ENCODE measurements around the gene RTN4R. TPM values are rescaled to one million over a fixed set of nuclear protein-coding genes. Genes with fewer than 3 reads are reported as not detected.
"Not testable (repeated sequence)": the region's sequence is repeated elsewhere in the genome, so short reads cannot be mapped to it uniquely, and the experiment has no call there.

The RTN4R gene
- total RNA-seq, 2 donors from 2014 or later, result 12.8 to 17.7 TPM

DNA sequence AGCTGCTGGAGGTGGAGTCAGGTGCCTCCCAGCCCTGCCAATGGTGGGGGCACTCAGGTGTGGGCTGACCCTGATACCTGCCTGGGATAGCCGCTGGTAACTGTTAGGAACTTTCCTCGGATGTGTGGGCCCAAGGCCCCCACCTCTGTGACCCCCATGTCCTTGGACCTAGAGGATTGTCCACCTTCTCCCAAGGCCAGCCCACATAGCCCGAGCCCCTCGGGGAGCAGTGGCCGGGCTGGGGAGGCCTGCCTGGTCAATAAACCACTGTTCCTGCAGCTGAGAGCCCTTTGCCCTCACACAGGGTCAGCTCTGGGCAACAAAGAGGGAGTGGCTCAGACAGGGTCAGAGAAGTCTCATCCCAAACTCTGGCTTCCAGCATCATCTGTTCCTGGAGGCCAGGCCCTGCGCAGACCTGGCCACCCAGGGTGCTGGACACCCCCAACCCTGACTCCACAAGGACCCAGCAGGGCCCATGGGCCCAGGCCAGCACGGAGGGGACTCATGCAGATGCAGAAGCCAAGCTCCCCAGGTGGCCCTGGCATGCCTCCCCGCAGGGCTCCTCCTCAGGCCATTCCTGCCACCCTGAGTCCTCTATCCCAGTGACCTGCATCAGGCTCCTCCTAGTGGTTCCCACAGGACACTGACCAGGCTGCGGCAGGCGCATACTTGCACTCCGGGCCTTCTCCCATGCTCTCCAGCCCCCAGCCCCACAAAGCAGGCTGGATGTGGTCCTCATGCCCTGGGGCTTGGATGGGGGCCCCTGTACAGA is 45.4 kb upstream of the RTN4R start:
- not testable (repeated sequence) for H3K4me3 ChIP-seq (ENCODE audit: low read length); H3K9me3 Mint-ChIP-seq; H3K4me1 Mint-ChIP-seq; H3K9ac ChIP-seq (ENCODE audit: extremely low read depth, low read length, poor library complexity, severe bottlenecking); H3K36me3 Mint-ChIP-seq (ENCODE audit: low read depth); H3K27ac Mint-ChIP-seq; H3K36me3 ChIP-seq (ENCODE audit: control insufficient read depth, insufficient read depth, low read length); H3K4me1 ChIP-seq (ENCODE audit: control insufficient read depth, insufficient read depth, low read length); H3K27me3 Mint-ChIP-seq (ENCODE audit: insufficient read depth); H3K4me3 Mint-ChIP-seq; H3K27ac ChIP-seq (ENCODE audit: low read depth, low read length); H3K27me3 ChIP-seq (ENCODE audit: control insufficient read depth, insufficient read depth, low read length, poor library complexity, severe bottlenecking); H3K9me3 ChIP-seq (ENCODE audit: control insufficient read depth, low read length)
- peak; percentile 59 for TF ChIP-seq CTCF (conservative IDR thresholded peaks at IDR 0.05)
- peak; percentile 69 for DNase-seq
- WGBS, 2 experiments (ENCODE audit: insufficient coverage in 1 of 2, insufficient read length in 1 of 2), result 60 to 87% methylated on average over 1 to 6 of the region's 11 CpGs

DNA sequence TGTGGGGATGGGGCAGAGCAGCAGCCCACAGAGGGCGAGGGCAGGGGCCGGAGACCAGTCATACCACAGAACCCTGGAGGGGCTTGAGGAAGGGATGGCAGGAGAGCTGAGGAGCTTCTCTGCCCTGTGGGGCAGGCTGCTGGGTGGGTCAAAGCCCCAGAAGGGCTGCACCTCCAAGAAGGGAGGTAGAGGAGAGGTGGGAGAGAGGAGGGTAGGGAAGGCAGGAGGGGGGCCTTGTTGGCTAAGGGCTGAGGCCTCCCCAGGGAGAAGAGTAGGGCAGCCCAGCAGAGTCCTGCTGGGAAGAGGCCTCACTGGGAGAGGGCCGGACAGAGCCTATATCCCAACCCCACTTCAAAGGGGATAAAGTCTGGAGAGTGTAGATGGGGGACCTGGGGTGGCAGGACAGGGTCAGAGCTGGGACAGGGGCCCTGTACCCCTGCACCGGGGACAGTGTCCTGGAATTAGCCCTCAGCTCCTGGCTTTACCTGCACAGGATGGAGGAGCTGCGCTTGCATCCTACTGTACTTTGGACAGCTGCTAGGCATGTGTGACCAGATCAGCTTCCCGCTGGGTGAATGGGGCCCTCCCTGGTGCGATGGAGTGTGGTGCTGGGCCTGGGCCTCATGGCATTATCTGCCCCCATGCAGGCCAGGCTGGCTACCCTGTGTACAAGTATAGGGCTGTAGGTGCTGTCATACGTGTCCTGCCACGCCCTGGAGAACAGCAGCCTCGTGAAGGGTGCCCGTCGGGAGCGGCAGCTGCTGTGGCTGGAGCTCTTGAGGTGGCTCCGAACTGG is 44.5 kb upstream of the RTN4R start:
- Histone ChIP-seq H3K27me3 (ENCODE audit: control insufficient read depth, insufficient read depth, low read length, poor library complexity, severe bottlenecking) (no peaks in the 10 kb centered on the region), H3K9me3 (ENCODE audit: control insufficient read depth, low read length) (no peaks in the 10 kb centered on the region), H3K4me1 (ENCODE audit: control insufficient read depth, insufficient read depth, low read length) (no peaks in the 10 kb centered on the region), H3K36me3 (ENCODE audit: control insufficient read depth, insufficient read depth, low read length) (no peaks in the 10 kb centered on the region), H3K4me3 (ENCODE audit: low read length) (no peak overlapping the region), H3K9ac (ENCODE audit: extremely low read depth, low read length, poor library complexity, severe bottlenecking) (no peak overlapping the region), H3K27ac (ENCODE audit: low read depth, low read length) (no peak overlapping the region)
- DNase-seq, result peak; percentile 29
- Mint-ChIP-seq H3K27ac (no peak overlapping the region), H3K27me3 (ENCODE audit: insufficient read depth) (no peaks in the 10 kb centered on the region), H3K36me3 (ENCODE audit: low read depth) (no peaks in the 10 kb centered on the region), H3K9me3 (no peaks in the 10 kb centered on the region), H3K4me3 (no peak overlapping the region), H3K4me1 (peaks cover 6% of the 10 kb centered on the region)
- WGBS, 2 experiments (ENCODE audit: insufficient coverage in 1 of 2, insufficient read length in 1 of 2), result 93 to 98% methylated on average over 12 to 13 of the region's 14 CpGs
- no peak for TF ChIP-seq CTCF (conservative IDR thresholded peaks at IDR 0.05)

GRCh38 chr22:20311249-20312062 is 43.3 kb upstream of the RTN4R start:
- not testable (repeated sequence) for H3K9me3 ChIP-seq (ENCODE audit: control insufficient read depth, low read length); H3K27ac ChIP-seq (ENCODE audit: low read depth, low read length); H3K4me1 ChIP-seq (ENCODE audit: control insufficient read depth, insufficient read depth, low read length); H3K4me3 Mint-ChIP-seq; DNase-seq; H3K4me3 ChIP-seq (ENCODE audit: low read length); H3K36me3 ChIP-seq (ENCODE audit: control insufficient read depth, insufficient read depth, low read length); H3K27ac Mint-ChIP-seq; H3K27me3 Mint-ChIP-seq (ENCODE audit: insufficient read depth); H3K9me3 Mint-ChIP-seq; H3K27me3 ChIP-seq (ENCODE audit: control insufficient read depth, insufficient read depth, low read length, poor library complexity, severe bottlenecking); H3K4me1 Mint-ChIP-seq; H3K36me3 Mint-ChIP-seq (ENCODE audit: low read depth); H3K9ac ChIP-seq (ENCODE audit: extremely low read depth, low read length, poor library complexity, severe bottlenecking)
- WGBS, 2 experiments (ENCODE audit: insufficient coverage in 1 of 2, insufficient read length in 1 of 2), result 92 to 95% methylated on average over 10 to 16 of the region's 20 CpGs

GRCh38 chr22:20310773-20311172 is 42.7 kb upstream of the RTN4R start:
- WGBS, 2 experiments (ENCODE audit: insufficient coverage in 1 of 2, insufficient read length in 1 of 2), result 85 to 96% methylated on average over 3 to 6 of the region's 6 CpGs
- H3K27ac ChIP-seq (ENCODE audit: low read depth, low read length), result not testable (repeated sequence)

GRCh38 chr22:20310180-20310579 is 42.1 kb upstream of the RTN4R start:
- not testable (repeated sequence) for H3K9me3 ChIP-seq (ENCODE audit: control insufficient read depth, low read length); H3K27ac Mint-ChIP-seq; H3K27me3 ChIP-seq (ENCODE audit: control insufficient read depth, insufficient read depth, low read length, poor library complexity, severe bottlenecking); H3K4me3 ChIP-seq (ENCODE audit: low read length); H3K9me3 Mint-ChIP-seq; H3K27ac ChIP-seq (ENCODE audit: low read depth, low read length); H3K4me1 ChIP-seq (ENCODE audit: control insufficient read depth, insufficient read depth, low read length); H3K4me1 Mint-ChIP-seq; H3K9ac ChIP-seq (ENCODE audit: extremely low read depth, low read length, poor library complexity, severe bottlenecking); DNase-seq; H3K36me3 ChIP-seq (ENCODE audit: control insufficient read depth, insufficient read depth, low read length); H3K27me3 Mint-ChIP-seq (ENCODE audit: insufficient read depth); H3K36me3 Mint-ChIP-seq (ENCODE audit: low read depth); H3K4me3 Mint-ChIP-seq
- WGBS, 2 experiments (ENCODE audit: insufficient coverage in 1 of 2, insufficient read length in 1 of 2), result 100% methylated on average over 4 of the region's 7 CpGs; no CpG with 5 or more reads in 1 of the 2 experiments

More at GRCh38 chr22:20310773-20311172, 42.7 kb upstream of the RTN4R start:
- H3K9me3 ChIP-seq (ENCODE audit: control insufficient read depth, low read length); H3K4me1 Mint-ChIP-seq; H3K27me3 ChIP-seq (ENCODE audit: control insufficient read depth, insufficient read depth, low read length, poor library complexity, severe bottlenecking); DNase-seq; H3K9ac ChIP-seq (ENCODE audit: extremely low read depth, low read length, poor library complexity, severe bottlenecking); H3K36me3 Mint-ChIP-seq (ENCODE audit: low read depth); H3K4me1 ChIP-seq (ENCODE audit: control insufficient read depth, insufficient read depth, low read length); H3K36me3 ChIP-seq (ENCODE audit: control insufficient read depth, insufficient read depth, low read length); H3K4me3 Mint-ChIP-seq; H3K27me3 Mint-ChIP-seq (ENCODE audit: insufficient read depth); H3K4me3 ChIP-seq (ENCODE audit: low read length); H3K27ac Mint-ChIP-seq; H3K9me3 Mint-ChIP-seq: not testable (repeated sequence)
